Stimulated activated CD4-positive, alpha-beta T cell treated with anti-CD3 and anti-CD28 coated beads, Interleukin-1b, Interleukin-23, amount 100 ng/mL, for 24 hours (primary cell): ENCODE results near the gene SELENOM.
"Not testable (repeated sequence)": the region's sequence is repeated elsewhere in the genome, so short reads cannot be mapped to it uniquely, and the experiment has no call there.

Source experiments
- DNase-seq, 4 experiments: peaks; one replicate each; pipeline ENCODE4 v3.0.0-alpha.2; 2020; ENCODE audit warnings: low read depth in 4 of 4, low spot score in 1 of 4

Gene SELENOM

GRCh38 chr22:31133911-31134310 lies 26.5 kb upstream of the SELENOM start:
- no peak for DNase-seq

DNA sequence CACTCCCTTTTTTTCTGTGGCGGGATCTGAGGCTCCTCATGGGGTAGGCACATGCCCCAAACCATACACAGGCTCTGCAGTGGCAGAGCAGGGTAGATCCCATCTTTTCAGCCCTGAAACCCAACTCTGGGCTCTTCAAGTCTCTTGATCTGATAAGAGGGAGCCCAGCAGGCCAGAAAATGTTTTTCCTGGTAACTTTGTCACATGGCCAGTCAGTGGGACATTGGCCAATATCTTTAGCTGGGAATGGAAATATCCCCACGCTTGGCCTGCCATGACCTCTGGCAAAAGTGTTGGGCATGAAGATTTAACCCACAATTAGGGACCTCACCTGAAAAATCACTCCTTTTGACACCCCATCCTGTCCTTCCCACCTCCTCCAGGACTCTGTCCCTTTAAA lies 23.5 kb upstream of the SELENOM start:
- no peak for DNase-seq

GRCh38 chr22:31128156-31128555 lies 20.8 kb upstream of the SELENOM start:
- DNase-seq, result no peak

- no peak for DNase-seq
Observed at GRCh38 chr22:31127181-31127772, 19.9 kb upstream of the SELENOM start.

GRCh38 chr22:31126869-31127175 lies 19.5 kb upstream of the SELENOM start:
- no peak for DNase-seq

DNA sequence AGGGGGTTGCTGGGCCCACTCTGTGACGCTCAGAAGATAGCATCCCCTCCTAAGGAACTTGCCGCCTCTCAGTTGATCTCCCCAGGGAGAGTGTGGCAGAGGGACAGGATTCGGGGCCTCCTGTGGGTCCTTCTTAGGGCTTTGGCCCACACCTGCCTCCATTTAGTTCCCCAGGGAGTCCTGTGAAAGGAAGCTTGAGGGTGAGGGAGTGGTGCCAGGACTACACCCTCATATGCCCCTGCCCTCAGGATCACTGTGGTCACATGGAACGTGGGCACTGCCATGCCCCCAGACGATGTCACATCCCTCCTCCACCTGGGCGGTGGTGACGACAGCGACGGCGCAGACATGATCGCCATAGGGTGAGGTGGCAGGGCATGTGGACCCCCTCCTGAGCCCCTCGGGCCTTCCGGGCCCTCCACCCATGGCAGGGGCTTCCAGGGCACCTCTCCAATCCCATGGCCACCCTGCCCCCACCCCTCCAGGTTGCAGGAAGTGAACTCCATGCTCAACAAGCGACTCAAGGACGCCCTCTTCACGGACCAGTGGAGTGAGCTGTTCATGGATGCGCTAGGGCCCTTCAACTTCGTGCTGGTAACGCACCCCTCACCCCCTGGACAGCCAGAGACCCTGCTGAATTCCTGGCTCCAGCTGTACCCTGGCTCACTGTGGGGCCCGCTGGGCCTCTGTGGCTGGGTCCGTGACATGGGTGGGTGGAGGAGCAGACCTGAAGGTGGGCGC lies 18.9 kb upstream of the SELENOM start:
- no peak for DNase-seq

GRCh38 chr22:31125521-31126117 lies 18.3 kb upstream of the SELENOM start:
- no peak for DNase-seq

GRCh38 chr22:31124811-31125465 lies 17.6 kb upstream of the SELENOM start:
- DNase-seq, result no peak

DNA sequence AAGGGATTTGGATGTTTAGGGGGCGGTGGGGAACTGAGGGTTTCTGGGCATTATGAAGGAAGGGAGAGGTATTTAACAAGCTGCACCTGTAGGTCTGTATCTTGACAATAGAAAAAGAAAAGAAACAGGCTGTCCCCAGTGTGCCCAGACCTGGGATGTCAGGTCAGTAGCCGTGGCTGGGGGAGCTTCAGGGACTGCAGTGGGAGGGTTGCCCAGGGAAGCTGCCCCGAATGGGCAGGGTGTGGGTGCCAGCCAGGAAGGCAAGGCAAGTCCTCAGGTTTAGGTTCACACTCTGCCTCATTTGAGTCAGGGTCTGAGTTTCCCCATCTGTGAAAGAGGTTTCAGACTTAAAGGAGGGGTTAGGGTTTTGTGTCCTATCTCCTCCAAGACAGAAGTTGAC lies 16.9 kb upstream of the SELENOM start:
- no peak for DNase-seq

- DNase-seq, result no peak
Observed at GRCh38 chr22:31123292-31123602, 15.9 kb upstream of the SELENOM start.

DNA sequence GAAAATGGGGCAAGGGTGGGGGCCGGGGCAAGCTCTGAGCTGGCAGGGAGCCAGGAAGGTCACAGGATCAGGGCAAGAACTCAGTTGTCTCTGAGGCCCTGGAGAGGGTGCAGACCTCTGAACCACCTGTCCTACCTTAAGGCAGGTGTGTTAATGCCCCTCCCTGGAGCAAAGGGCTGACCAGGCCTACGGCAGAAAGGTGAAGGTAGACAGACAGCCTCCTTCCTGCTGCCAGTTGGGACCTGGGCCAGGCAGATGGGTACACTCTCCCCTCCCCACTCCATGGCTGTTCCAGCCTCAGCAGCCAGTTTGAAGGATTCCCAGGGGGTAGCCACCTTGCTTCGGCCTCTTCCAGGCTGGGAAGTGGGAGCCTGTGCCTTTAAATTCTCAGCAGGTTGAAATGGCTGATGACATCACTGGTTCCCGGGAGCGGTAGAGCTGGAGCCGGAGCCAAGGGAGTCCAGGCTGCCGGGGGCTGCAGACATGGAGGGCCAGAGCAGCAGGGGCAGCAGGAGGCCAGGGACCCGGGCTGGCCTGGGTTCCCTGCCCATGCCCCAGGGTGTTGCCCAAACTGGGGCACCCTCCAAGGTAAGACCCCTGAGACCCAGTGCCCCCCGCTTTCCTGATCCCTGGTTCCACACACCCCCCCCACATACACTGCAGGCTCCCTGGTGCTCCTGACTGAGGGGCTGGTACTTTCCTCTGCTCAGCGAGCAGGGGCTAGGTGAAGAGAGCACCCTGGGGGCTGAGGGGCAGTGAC lies 15.3 kb upstream of the SELENOM start, which contains the start of gene INPP5J:
Gene INPP5J (plus strand): TSS at position 435 of the 760 bp plus-strand sequence. CDS start 49 bp downstream, at position 484.
- DNase-seq, result no peak

GRCh38 chr22:31122196-31122531 lies 14.8 kb upstream of the SELENOM start:
- DNase-seq, result no peak

DNA sequence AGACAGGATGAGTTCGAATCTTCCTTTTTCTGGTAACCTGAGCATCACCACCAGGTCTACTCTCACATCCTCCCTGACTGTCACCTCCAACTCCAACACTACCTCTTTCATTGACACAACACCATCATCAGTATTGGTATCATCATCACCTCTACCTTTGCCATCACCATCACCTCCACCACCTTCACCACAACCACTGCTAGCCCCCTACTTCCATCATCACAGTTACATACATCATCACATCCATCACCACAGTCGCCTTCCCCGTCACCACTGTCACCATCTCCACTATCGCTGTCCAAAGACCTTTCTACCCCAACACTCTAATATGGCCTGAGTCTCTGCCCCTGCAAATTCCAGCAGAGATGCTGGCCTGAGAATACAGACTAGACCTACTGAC lies 14.0 kb upstream of the SELENOM start:
- DNase-seq, result no peak

DNA sequence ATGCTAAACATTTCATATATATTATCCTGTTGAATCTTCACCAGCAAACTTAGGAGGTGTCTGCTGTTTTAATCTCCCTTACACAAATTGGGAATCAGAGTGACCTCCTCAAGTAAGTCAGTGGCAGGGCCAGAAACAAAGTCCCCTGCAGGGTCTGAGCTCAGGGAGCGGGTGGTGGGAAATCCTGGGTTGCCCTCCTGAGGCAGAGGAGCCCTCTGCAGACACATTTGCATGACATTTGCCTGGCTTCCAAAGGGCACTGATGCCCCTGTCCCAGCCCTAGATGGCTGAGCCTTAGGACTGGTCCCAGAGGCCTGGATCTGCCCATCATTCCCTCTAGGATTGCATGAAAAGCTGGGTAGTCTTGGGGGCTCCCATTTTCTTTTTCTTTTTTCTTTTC lies 13.3 kb upstream of the SELENOM start:
- no peak for DNase-seq

- no peak for DNase-seq
Observed at GRCh38 chr22:31120230-31120629, 12.9 kb upstream of the SELENOM start.

GRCh38 chr22:31119026-31119717 lies 11.8 kb upstream of the SELENOM start:
- DNase-seq, result no peak

DNA sequence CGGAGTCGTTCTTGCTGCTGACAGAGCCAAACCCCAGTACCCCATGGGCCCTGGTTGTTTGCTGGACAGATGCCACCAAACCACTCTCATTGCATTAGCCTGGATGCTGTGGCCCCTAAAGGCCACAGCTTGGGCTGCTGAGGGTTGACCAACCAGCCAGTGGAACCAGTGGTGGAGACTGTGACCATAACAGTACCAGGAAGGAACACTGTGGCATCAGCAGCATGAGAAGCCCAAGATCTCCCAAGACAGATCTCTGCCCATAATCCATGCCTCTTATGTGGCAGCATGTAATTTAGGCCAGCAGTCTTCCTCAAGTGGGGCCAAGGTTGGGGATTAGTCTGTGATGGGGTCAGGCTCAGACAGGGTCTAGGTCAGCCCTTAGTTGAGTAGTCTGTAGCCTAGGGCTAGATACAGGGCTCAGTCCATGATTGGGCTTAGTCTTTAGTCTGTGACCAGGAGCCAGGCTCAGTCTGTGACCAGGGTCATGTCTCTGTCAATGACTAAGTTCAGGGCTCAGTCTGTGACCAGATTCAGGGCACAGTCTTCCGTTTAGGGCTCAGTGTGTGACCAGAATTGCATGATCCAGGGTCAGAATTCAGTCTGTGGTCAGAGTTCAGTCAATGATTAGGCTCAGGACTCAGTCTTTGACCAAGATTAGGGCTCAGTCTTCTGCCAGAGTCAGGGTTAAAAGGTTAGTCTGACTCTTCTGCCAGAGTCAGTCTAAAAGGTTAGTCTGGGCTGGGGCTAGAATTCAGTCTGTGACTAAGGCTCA lies 10.9 kb upstream of the SELENOM start:
- no peak for DNase-seq

DNA sequence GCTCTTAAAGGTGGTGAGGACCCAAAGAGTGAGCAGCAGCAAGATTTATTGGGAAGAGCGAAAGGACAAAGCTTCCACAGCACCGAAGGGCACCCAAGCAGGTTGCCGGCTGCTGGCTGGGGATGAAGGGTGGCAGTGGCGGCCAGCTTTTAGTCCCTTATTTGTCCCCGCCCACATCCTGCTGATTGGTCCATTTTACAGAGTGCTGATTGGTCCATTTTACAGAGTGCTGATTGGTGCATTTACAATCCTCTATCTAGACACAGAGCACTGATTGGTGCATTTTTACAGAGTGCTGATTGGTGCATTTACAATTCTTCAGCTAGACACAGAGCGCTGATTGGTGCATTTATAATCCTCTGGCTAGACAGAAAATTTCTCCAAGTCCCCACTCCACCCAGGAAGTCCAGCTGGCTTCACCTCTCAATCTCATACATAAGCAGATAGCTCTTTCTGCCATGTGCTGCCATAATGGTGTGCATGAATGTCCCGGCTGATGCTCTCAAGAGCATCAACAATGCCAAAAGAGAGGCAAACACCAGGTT lies 5.3 kb upstream of the SELENOM start:
- DNase-seq, result not testable (repeated sequence)

- no peak for DNase-seq
Observed at GRCh38 chr22:31107894-31108218, 488 bp upstream of the SELENOM start.

DNA sequence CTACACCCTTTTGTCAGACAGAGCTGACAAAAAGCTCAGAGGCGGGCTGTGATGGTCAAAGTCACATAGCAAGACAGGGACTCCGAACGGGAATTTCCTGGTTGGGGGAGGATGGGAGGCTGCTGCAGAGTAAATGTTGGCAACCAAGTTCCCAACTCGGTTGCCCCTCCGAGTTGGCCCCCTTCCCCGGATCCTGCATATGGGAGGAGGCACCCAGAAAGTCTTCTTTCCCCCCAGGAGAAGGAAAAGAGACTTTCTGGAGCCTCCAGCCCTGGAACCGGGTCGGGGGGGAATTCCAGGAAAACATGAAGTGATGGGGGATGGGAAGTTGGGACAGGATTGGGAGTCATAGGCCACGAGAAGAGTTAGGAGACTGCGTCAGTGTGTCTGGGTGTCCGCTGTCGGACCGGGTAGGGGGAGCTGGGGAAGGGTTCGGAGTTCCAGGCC lies 614 bp downstream of the SELENOM start:
- no peak for DNase-seq
